ENCODE results near the gene BRD3. TPM values are rescaled to one million over a fixed set of nuclear protein-coding genes. Genes with fewer than 3 reads are reported as not detected.

The BRD3 gene
- total and polyA plus RNA-seq, 2 of the 8 experiments (the other 6 are each of a cell fraction or from before 2014, with no cell fraction given) = 31.0 to 82.7 TPM

GRCh38 chr9:133987446-133987788 lies 80.4 kb downstream of the BRD3 start:
- Histone ChIP-seq H4K20me1 (replicated peaks in 1 of 2; ENCODE audit: control insufficient read depth in 1 of 2, insufficient read depth in 2 of 2, low read length in 2 of 2) (peaks cover 29 to 37% of the 10 kb centered on the region in 2 experiments), H3K79me2 (ENCODE audit: control insufficient read depth in 1 of 2, insufficient read depth in 2 of 2, low read length in 2 of 2) (peaks cover 20 to 84% of the 10 kb centered on the region in 2 experiments; a peak in 3 of 4 replicates), H3K23ac (ENCODE audit: insufficient read length) (no peak overlapping the region), H3K27ac (ENCODE audit: low read depth, low read length) (no peak overlapping the region), H3K27me3 (replicated peaks in 1 of 4; ENCODE audit: control insufficient read depth in 3 of 4, extremely low read depth in 1 of 4, insufficient read depth in 3 of 4, low read length in 3 of 4) (no peaks in the 10 kb centered on the region), H3K9ac (replicated peaks in 1 of 4; ENCODE audit: extremely low read depth in 1 of 4, low read depth in 3 of 4, low read length in 3 of 4) (no peak overlapping the region), H2BK12ac (ENCODE audit: low read depth, low read length) (no peak overlapping the region), H3K36me3 (ENCODE audit: control insufficient read depth in 2 of 4, insufficient read depth in 4 of 4, low read length in 3 of 4) (no peaks in the 10 kb centered on the region), H3K18ac (ENCODE audit: extremely low read depth, low read length) (no peak overlapping the region), H3K4ac (replicated peaks; ENCODE audit: insufficient read length, low read depth, low read length) (no peak overlapping the region), H3K23me2 (ENCODE audit: low read depth, low read length) (peaks cover 4% of the 10 kb centered on the region; the same call in 1 of the 2 replicates), H3K9me3 (ENCODE audit: insufficient read depth in 2 of 2, low read depth in 1 of 2, low read length in 1 of 2) (no peaks in the 10 kb centered on the region), H4K91ac (replicated peaks; ENCODE audit: insufficient read length, low read length) (no peak overlapping the region), H2BK5ac (ENCODE audit: low read depth, low read length) (no peak overlapping the region), H2BK120ac (replicated peaks; ENCODE audit: low read depth, low read length) (no peak overlapping the region), H3K56ac (replicated peaks; ENCODE audit: insufficient read length, low read depth, low read length) (no peak overlapping the region), H4K5ac (ENCODE audit: insufficient read length, low read depth, low read length) (no peak overlapping the region), H3K79me1 (ENCODE audit: low read depth, low read length) (peaks cover 17% of the 10 kb centered on the region), H3K14ac (ENCODE audit: insufficient read length) (no peak overlapping the region), H2AK5ac (ENCODE audit: low read depth, low read length) (no peak overlapping the region), H2BK20ac (ENCODE audit: low read length) (no peak overlapping the region), H4K8ac (ENCODE audit: extremely low read depth, insufficient read depth, low read length) (no peak overlapping the region), H3K4me3 (ENCODE audit: extremely low read depth in 1 of 4, insufficient read depth in 2 of 4, low read depth in 3 of 4, low read length in 4 of 4) (no peak overlapping the region), H3K4me2 (ENCODE audit: insufficient read depth in 1 of 2, low read depth in 2 of 2, low read length in 2 of 2) (no peak overlapping the region), H2AFZ (ENCODE audit: low read length) (no peak overlapping the region), H3K4me1 (replicated peaks in 1 of 4; ENCODE audit: control insufficient read depth in 3 of 4, insufficient read depth in 4 of 4, low read length in 3 of 4) (peaks cover 0 to 19% (median 10%) of the 10 kb centered on the region in 4 experiments; a peak in 5 of 7 replicates), H2BK15ac (ENCODE audit: low read length) (no peak overlapping the region)
- CTCF ChIA-PET (ENCODE audit: partially characterized antibody) = interaction anchor here (1.1 kb wide), 1 partner anchor 183 kb away, joined by 3 read pairs; no protein-coding TSS in a partner anchor
- POLR2A ChIA-PET (ENCODE audit: partially characterized antibody) = no interaction called here
- 88% methylated on average over 12 of the region's 14 CpGs; no CpG with 5 or more reads in 1 of the 2 experiments for WGBS, 2 experiments (ENCODE audit: extremely low coverage in 1 of 2, insufficient coverage in 1 of 2, insufficient read length in 1 of 2, insufficient replicate concordance in 2 of 2, low coverage in 1 of 2, low lambda C conversion rate in 2 of 2, missing lambda C conversion rate in 1 of 2)
- DNase-seq (ENCODE audit: low read depth in 1 of 2, low spot score in 2 of 2) = no peak
- FAIRE-seq = no peak
- no peak for TF ChIP-seq NANOG (IDR thresholded peaks at IDR 0.05; ENCODE audit: insufficient read depth, low read depth, low read length, poor library complexity, severe bottlenecking)
- TF ChIP-seq BRCA1 (IDR thresholded peaks at IDR 0.05; ENCODE audit: low read depth, low read length) = no peak
